IMR-90 (cell line): ENCODE results near the gene TCF7.

Experiments
- FOS ChIP-seq: fragments of 150-350 bp; IDR thresholded peaks from 2 replicates; pipeline ENCODE4 v1.6.1; 2016; ENCODE audit warnings: low read depth, low read length
- MAZ ChIP-seq: IDR thresholded peaks from 2 replicates; pipeline ENCODE4 v1.6.1; 2012; ENCODE audit warnings: low read depth, mild to moderate bottlenecking, low read length, improper control_type of control experiment, moderate library complexity, borderline replicate concordance
- POLR2A ChIP-seq: IDR thresholded peaks from 2 replicates; pipeline ENCODE4 v1.6.1; 2012; ENCODE audit warnings: mild to moderate bottlenecking, low read depth, low read length
- RAD21 ChIP-seq: IDR thresholded peaks from 2 replicates; pipeline ENCODE4 v1.6.1; 2012; ENCODE audit warnings: low read length, improper control_type of control experiment
- SMC3 ChIP-seq: fragments of 150-350 bp; IDR thresholded peaks from 2 replicates; pipeline ENCODE4 v1.6.1; 2016; ENCODE audit warnings: low read depth, mild to moderate bottlenecking, antibody characterized with exemption, low read length, moderate library complexity
- TF ChIP-seq, protein P1 (sequence below): conservative IDR thresholded peaks from 2 replicates; pipeline ENCODE4 v1.5.1; 2012; ENCODE audit warnings: mild to moderate bottlenecking, low read depth, low read length, improper control_type of control experiment
- TF ChIP-seq, protein P2 (sequence below): fragments of 150-350 bp; IDR thresholded peaks from 2 replicates; pipeline ENCODE4 v1.6.1; 2016; ENCODE audit warnings: low read depth, mild to moderate bottlenecking, low read length, moderate library complexity, borderline replicate concordance

DNA sequence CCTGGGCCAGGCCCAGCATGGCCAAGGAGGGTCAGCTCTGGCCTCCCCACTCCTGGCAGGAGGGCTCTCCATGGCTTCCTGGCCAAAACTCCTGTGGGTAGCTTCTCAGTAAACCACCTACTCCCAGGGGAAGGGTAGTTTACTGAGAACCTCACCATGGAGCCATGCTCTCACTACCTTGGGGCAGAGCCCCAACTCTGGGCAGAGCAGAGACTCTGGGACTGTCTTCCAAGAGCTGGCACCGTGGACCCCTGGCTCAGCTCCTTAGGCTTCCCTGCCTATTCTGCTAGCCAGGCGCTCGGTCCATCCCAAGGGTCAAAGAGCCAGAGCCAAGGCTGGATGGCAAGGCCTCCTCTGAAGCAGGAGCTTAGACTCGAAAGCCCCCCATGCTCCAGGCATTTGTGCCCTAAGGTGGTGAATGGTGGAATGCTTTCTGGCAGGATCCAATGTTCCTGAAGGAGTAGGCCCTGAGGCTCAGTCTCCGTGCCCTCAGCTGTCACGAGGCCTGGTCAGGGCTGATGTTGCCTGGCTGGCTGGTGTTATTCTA, 19.6 kb downstream of the TCF7 start:
- TF ChIP-seq, protein P1, sequence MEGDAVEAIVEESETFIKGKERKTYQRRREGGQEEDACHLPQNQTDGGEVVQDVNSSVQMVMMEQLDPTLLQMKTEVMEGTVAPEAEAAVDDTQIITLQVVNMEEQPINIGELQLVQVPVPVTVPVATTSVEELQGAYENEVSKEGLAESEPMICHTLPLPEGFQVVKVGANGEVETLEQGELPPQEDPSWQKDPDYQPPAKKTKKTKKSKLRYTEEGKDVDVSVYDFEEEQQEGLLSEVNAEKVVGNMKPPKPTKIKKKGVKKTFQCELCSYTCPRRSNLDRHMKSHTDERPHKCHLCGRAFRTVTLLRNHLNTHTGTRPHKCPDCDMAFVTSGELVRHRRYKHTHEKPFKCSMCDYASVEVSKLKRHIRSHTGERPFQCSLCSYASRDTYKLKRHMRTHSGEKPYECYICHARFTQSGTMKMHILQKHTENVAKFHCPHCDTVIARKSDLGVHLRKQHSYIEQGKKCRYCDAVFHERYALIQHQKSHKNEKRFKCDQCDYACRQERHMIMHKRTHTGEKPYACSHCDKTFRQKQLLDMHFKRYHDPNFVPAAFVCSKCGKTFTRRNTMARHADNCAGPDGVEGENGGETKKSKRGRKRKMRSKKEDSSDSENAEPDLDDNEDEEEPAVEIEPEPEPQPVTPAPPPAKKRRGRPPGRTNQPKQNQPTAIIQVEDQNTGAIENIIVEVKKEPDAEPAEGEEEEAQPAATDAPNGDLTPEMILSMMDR = no peak
- TF ChIP-seq MAZ = no peak
- no peak for TF ChIP-seq RAD21
- TF ChIP-seq POLR2A = no peak
- TF ChIP-seq, protein P2, sequence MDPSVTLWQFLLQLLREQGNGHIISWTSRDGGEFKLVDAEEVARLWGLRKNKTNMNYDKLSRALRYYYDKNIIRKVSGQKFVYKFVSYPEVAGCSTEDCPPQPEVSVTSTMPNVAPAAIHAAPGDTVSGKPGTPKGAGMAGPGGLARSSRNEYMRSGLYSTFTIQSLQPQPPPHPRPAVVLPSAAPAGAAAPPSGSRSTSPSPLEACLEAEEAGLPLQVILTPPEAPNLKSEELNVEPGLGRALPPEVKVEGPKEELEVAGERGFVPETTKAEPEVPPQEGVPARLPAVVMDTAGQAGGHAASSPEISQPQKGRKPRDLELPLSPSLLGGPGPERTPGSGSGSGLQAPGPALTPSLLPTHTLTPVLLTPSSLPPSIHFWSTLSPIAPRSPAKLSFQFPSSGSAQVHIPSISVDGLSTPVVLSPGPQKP = no peak
- TF ChIP-seq FOS = no peak
- no peak for TF ChIP-seq SMC3
